ENCODE measurements around the gene ZNF699.
A peak's percentile ranks its signal among the peaks of the same experiment; 100 is the strongest.

The ZNF699 gene

DNA sequence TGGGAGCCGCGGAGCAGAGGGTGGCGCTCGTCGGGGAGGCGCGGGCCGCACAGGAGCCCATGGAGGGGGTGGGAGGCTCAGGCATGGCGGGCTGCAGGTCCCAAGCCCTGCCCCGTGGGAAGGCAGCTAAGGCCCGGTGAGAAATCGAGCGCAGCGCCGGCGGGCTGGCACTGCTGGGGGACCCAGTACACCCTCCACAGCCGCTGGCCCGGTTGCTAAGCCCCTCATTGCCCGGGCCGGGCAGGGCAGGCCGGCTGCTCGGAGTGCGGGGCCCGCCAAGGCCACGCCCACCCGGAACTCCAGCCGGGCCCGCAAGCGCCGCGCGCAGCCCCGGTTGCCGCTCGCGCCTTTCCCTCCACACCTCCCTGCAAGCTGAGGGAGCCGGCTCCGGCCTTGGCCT lies 26.2 kb downstream of the ZNF699 start:
- peak; percentile 7 for DNase-seq (ENCODE audit: low read depth)

DNA sequence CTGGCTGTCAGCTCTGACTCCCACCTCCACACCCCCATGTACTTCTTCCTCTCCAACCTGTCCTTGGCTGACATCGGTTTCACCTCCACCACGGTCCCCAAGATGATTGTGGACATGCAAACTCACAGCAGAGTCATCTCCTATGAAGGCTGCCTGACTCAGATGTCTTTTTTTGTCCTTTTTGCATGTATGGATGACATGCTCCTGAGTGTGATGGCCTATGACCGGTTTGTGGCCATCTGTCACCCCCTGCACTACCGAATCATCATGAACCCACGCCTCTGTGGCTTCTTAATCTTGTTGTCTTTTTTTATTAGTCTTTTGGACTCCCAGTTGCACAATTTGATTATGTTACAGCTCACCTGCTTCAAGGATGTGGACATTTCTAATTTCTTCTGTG lies 58.4 kb downstream of the ZNF699 start:
- DNase-seq (ENCODE audit: low read depth): no peak

DNA sequence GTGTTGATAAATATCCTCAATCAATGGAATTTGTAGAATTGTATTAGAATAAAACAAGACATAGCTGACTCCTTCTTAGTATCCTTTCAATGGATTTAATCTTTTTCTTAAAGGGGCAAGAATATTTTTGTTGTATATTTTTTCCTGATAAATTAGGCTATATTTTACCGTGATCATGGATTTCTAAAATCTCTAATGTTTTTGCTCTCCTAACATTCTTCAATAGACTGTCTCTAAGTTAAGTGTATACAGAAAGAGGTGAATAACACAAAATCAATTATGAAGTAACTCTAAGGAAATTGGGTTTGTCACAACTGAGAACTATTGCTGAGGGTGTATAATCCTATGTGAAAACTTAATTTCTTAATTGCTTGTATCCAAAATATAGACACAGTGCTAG lies 59.0 kb downstream of the ZNF699 start, which contains the start of gene OR7E24:
Gene OR7E24 (plus strand): TSS at position 301 of the 400 bp plus-strand sequence. CDS start 114 bp downstream, outside the sequence.
- no peak for DNase-seq (ENCODE audit: low read depth)
